ENCODE data around the gene TIMP2. TPM values are rescaled to one million over a fixed set of nuclear protein-coding genes. Genes with fewer than 3 reads are reported as not detected.

TIMP2 gene
- 179 to 232 TPM (median 198 TPM) in 5 replicates for total RNA-seq (2022; extraction: Qiagen RNA extraction; ENCODE audit: low read depth)

GRCh38 chr17:78925234-78925633 is at the start of gene TIMP2:
Gene TIMP2 (minus strand): TSS chr17:78925387. CDS start chr17:78925088, 299 bp downstream.

GRCh38 chr17:78903101-78903779 is 21.9 kb downstream of the TIMP2 start, which contains the start of gene CEP295NL:
Gene CEP295NL (minus strand): TSS chr17:78903201. CDS start chr17:78901828, 1,373 bp downstream.

GRCh38 chr17:78840780-78841611 is 84.2 kb downstream of the TIMP2 start, which contains the start of gene USP36:
Gene USP36 (minus strand): TSS chr17:78840814. CDS start chr17:78836363, 4,451 bp downstream.

Other genes with a start within 250 kb of the TIMP2 start
- 40.8 to 46.5 TPM (median 43.4 TPM) in 5 replicates for gene CYTH1, start 143.1 kb downstream of the TIMP2 start, total RNA-seq (2022; extraction: Qiagen RNA extraction; ENCODE audit: low read depth)
- 54.2 to 64.1 TPM (median 59.5 TPM) in 5 replicates for gene USP36, start 84.6 kb downstream of the TIMP2 start, total RNA-seq (2022; extraction: Qiagen RNA extraction; ENCODE audit: low read depth)
- gene CEP295NL, start 22.2 kb downstream of the TIMP2 start, total RNA-seq (2022; extraction: Qiagen RNA extraction; ENCODE audit: low read depth), result 0.38 to 0.56 TPM (median 0.48 TPM) in 5 replicates
- 72.5 to 90.1 TPM (median 82.0 TPM) in 5 replicates for gene LGALS3BP, start 54.5 kb upstream of the TIMP2 start, total RNA-seq (2022; extraction: Qiagen RNA extraction; ENCODE audit: low read depth)
- 81.2 to 92.2 TPM (median 88.3 TPM) in 5 replicates for gene CANT1, start 84.4 kb upstream of the TIMP2 start, total RNA-seq (2022; extraction: Qiagen RNA extraction; ENCODE audit: low read depth)
- gene C1QTNF1, start 98.8 kb upstream of the TIMP2 start, total RNA-seq (2022; extraction: Qiagen RNA extraction; ENCODE audit: low read depth), result 35.4 to 45.3 TPM (median 37.4 TPM) in 5 replicates
- 16.9 to 26.5 TPM (median 18.9 TPM) in 5 replicates for gene ENGASE, start 149.4 kb upstream of the TIMP2 start, total RNA-seq (2022; extraction: Qiagen RNA extraction; ENCODE audit: low read depth)

Data from A549 treated with CpdA at 1 μM for 4 hours (cell line).